ENCODE data around the gene MAML1.

MAML1 gene

DNA sequence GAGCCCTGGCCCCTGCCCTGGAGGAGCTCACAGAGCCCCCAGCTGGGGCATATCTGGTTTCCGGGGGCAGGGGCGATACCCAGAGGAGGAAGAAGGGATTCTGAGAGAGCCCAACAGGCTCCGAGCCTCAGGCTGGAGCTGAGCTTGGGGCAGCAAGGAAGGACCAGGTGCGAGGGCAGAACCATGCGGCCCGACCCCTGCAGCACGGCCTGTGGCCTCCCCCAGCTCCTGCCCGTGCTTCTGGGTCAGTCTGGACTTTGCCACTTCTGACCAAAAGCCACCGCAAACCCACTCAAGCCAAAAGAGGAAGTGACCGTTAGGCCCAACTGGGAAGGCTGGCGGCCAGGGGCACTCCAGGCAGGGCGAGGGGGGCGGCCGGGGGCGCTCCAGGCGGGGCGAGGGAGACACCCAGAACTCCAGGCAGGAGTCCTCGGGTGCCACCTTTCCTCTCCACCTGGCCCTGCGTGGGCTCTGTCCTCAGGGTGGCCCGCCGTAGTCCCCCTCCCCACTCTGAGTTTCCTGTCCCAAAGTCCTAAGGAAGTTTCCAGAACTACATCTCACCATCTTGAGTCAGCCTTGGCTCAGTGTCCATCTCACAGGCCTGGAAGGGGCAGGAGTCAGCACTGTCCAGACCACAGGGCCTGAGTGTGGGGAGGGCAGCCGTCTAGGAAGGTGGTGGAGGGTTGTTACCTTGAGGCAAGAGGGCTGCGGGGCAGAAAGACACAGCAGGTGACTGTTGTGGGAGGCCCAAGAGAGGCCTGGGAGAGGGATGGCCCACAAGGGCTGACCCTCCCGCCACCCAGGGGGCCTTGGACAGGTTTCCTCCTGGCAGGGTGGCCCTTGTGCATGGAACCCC is 60.2 kb downstream of the MAML1 start:
- no peak for DNase-seq (ENCODE audit: low read depth in 4 of 4, low spot score in 1 of 4)

DNA sequence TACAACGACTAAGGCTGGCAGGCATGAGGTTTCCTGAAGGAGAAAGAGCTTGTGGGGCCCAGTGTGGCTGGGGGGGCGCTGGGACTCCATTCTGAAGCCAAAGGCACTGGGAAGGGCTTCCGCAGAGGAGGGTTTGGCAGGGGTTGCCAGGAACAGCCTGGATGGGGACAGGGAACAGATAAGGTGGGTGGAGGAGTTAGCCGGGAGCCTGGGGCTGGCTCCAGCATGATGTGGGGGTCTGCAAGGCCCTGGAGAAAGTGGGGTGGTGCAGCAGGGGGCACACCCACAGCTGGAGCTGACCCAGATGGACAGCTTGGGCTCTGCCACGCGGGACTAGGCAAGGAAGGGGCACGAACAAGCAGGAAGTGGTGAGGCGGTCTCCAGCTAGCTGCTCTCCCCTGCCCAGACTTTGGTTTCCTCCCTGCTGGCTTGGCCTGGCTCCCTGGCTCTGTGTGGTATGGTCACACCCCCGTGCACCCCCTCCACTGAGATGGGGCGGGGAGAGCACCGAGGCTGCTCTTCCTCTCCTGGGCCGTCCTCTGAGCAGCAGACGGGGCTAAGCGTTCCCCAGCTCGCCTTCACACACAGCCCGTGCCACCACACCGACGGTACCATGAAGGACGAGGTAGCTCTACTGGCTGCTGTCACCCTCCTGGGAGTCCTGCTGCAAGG is 61.0 kb downstream of the MAML1 start, which contains the start of gene LTC4S:
LTC4S (plus strand) TSS at position 519 of the 672 bp plus-strand sequence; CDS start at position 614, 95 bp downstream.
- no peak for DNase-seq (ENCODE audit: low read depth in 4 of 4, low spot score in 1 of 4)

GRCh38 chr5:179794171-179794570 is 61.5 kb downstream of the MAML1 start:
- no peak for DNase-seq (ENCODE audit: low read depth in 4 of 4, low spot score in 1 of 4)

DNA sequence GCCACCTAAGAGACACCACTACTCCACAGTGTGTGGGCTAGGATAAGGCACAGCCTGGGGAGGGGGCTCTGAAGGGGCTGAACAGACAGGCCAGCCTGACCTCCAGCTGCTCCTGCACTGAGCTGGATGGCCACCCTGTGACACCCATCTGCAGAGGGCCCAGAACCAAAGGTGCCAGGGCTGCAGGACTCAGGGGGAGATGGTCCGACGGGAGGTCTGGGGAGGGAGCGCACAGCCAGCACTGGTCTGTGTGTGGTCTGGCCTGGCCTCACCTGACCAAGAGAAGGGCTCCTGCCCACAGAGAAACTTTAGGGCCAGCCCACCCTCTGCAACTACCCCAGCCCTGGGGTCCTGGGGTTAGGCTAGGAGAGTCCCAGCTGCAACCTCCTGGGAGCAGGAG is 62.0 kb downstream of the MAML1 start:
- no peak for DNase-seq (ENCODE audit: low read depth in 4 of 4, low spot score in 1 of 4)

DNA sequence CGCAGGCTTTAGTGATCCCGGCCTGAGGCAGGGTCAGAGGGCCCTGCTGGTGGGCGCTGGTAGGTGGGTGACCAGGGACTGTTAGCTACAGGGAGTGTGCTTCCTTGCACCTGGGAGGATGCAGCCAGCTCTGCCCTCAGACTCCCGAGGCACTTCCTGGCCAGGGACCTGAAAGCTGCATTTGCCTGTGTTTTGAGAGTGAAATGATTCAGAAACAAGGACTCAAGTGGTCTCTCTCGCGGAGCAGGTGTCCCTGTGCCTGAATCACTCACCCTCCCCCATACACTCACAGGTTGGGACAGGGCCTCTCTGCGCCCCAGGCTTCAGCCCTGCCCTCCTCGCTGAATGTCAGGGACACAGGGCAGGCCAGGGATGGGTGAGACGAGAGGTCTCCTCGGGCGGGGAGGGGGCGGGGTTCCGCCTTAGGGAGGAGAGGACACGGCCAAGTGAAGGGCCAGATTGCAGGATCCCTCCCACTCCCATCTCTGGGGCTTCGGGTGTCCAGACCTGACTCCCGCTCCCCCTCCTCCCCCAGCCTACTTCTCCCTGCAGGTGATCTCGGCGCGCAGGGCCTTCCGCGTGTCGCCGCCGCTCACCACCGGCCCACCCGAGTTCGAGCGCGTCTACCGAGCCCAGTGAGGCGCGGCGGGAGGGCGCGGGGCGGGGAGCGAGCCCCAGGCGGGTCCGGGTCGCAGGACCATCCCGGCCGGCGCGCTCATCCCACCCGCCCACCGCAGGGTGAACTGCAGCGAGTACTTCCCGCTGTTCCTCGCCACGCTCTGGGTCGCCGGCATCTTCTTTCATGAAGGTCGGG is 62.6 kb downstream of the MAML1 start:
- DNase-seq (ENCODE audit: low read depth in 4 of 4, low spot score in 1 of 4): no peak

GRCh38 chr5:179795863-179796833 is 63.5 kb downstream of the MAML1 start:
- peak; percentile 39 to 60 (median 48) for DNase-seq (ENCODE audit: low read depth in 4 of 4, low spot score in 1 of 4)

DNA sequence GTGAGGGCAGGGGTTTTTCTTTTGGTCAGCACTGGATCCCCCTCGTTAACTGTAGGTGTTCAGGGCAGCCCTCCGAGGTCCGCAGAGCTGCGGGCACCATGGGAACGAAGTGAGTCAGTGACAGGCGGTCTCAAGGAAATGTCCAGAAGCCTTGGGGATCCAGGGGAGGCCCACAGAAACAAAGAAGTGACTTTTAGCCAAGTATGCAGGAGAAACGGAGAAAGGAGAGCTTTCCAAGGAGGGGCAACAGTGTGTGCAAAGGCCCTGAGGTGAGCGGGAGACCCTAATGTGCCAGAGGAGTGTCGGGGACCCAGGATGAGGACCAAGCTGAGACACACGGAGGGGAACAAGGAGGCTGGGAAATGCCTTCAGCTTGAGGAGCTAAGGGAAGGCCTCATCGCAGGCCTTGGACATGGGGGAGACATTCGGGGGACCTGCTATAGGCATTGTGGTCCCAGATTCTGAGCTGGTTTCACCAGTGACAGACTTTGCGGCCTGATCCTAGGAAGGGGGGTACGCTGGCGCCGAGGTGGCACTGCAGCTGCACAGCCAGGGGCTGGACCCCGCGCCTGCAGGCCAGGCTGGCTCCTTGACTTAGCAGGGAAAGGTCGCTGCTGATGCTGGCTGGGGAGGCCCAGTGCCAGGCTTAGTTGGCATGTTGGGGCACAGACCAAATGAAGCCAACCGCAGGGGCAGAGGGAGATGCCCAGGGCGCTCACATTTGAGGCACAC is 64.4 kb downstream of the MAML1 start:
- DNase-seq (ENCODE audit: low read depth in 4 of 4, low spot score in 1 of 4): no peak

DNA sequence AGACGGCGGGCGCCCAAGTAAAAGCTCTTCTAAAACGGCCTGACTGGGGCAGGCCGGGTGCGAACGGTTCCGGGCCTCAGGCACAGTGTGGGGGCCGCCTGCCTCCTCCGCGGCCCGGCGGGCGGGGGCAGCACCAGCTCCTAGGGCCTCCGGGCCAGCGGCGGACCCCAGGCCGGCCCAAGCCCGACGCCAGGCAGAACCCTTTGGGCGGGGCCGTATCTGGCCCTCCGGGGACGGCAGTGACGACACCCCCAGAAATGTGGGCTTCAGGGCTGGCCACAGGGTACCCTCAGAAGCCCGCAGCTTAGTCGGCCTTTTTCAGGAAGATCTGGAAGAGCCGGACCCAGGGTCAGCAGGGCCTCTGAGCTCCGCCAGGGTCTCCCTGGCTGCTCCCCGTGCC is 65.1 kb downstream of the MAML1 start:
- no peak for DNase-seq (ENCODE audit: low read depth in 4 of 4, low spot score in 1 of 4)

- DNase-seq (ENCODE audit: low read depth in 4 of 4, low spot score in 1 of 4): no peak
Observed at GRCh38 chr5:179798144-179798770, 65.6 kb downstream of the MAML1 start.

GRCh38 chr5:179798771-179799643 is 66.4 kb downstream of the MAML1 start:
- DNase-seq (ENCODE audit: low read depth in 4 of 4, low spot score in 1 of 4): no peak

DNA sequence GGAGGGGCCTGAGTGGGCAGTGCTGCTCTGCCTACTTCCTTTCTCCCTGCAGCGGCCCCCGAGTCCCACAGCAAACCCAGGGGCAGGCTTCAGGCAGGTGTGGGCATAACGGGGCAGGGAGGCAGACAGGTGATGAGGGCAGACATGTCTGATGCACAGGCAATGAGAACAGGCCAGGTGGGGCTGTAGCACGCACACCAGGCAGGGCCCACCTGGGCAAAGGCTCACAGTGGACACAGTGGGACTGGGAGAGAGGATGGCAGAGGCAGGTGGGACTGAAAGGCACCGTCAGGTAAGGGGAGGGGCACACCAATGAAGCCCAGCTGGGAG is 67.0 kb downstream of the MAML1 start:
- DNase-seq (ENCODE audit: low read depth in 4 of 4, low spot score in 1 of 4): no peak

DNA sequence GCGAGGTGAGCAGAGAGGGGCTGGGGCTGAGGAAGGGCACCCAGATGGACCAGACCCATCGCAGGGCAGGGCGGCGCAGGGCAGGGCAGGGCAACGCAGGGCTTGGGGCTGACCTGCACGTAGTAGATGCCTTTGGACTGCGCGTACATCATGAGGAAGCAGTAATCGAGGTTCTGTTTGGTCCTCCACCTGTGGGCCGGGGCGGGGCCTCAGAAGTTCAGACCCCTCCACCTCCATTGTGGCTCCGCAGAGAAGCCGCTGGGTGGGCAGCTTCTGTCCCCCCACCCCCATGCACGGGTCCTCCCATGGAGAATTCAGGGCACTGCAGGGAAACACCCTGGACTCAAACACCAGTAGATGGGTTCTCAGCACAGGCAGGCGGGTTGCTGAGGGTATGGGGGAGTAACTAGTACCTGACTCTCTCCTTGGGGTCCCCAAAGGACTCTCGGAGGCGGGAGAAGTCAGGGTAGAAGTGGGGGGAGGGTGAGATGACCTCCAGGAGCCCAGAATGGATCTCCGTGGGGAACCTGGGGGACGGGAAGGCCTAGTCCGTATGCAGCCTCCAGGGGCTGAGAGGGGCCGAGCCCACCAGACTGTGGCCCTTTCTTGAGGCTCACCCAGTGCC is 67.6 kb downstream of the MAML1 start:
- DNase-seq (ENCODE audit: low read depth in 4 of 4, low spot score in 1 of 4): no peak

DNA sequence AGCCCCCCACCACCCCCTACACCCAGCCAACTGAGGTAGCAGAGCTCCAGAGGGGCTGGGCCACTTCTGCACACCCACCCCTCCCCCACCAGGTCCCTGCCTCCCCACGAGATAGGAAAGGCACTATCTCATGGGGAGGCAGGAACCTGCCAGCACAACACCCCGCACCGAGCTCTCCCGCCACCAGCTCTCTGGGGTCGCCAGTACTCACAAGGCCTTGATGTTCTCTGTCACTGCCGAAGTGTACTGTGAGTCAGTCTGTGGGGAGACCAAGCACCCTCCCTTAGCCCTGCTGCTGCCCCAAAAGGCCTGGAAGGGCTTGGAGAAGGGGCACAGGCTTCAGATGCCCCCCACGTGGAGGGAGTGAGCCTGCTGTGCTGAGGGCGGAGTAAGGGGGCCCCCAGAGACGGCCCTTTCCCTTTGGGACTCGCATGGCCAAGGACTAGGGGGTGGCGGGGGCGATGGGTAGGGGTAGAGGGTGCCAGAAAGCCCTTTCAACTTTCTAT is 68.1 kb downstream of the MAML1 start:
- DNase-seq (ENCODE audit: low read depth in 4 of 4, low spot score in 1 of 4): no peak

GRCh38 chr5:179801304-179802206 is 68.9 kb downstream of the MAML1 start:
- peak; percentile 70 to 80 (median 78) for DNase-seq (ENCODE audit: low read depth in 4 of 4, low spot score in 1 of 4)

GRCh38 chr5:179802207-179802883 is 69.7 kb downstream of the MAML1 start:
- DNase-seq (ENCODE audit: low read depth in 4 of 4, low spot score in 1 of 4): no peak

- no peak for DNase-seq (ENCODE audit: low read depth in 4 of 4, low spot score in 1 of 4)
Observed at GRCh38 chr5:179802950-179803562, 70.4 kb downstream of the MAML1 start.

Measured in stimulated activated CD4-positive, alpha-beta T cell treated with anti-CD3 and anti-CD28 coated beads, Interleukin-1b, Interleukin-23, amount 100 ng/mL, for 24 hours (primary cell).